GM12875 (cell line): ENCODE measurements around the gene ANKRD23.
"Not testable (repeated sequence)": the region's sequence is repeated elsewhere in the genome, so short reads cannot be mapped to it uniquely, and the experiment has no call there.

ENCODE experiments used
- H3K4me3 ChIP-seq: one replicate; pipeline ENCODE4 v1.5.1; 2011; ENCODE audit warnings: low read depth, low read length, control low read depth
- TF ChIP-seq, protein P1 (sequence below): IDR thresholded peaks from 2 replicates; pipeline ENCODE4 v1.5.1; 2011; ENCODE audit warnings: low read depth, mild to moderate bottlenecking, control low read depth, inconsistent platforms, low read length, moderate library complexity, borderline replicate concordance; ENCODE audit not compliant: insufficient read depth

ANKRD23 gene

DNA sequence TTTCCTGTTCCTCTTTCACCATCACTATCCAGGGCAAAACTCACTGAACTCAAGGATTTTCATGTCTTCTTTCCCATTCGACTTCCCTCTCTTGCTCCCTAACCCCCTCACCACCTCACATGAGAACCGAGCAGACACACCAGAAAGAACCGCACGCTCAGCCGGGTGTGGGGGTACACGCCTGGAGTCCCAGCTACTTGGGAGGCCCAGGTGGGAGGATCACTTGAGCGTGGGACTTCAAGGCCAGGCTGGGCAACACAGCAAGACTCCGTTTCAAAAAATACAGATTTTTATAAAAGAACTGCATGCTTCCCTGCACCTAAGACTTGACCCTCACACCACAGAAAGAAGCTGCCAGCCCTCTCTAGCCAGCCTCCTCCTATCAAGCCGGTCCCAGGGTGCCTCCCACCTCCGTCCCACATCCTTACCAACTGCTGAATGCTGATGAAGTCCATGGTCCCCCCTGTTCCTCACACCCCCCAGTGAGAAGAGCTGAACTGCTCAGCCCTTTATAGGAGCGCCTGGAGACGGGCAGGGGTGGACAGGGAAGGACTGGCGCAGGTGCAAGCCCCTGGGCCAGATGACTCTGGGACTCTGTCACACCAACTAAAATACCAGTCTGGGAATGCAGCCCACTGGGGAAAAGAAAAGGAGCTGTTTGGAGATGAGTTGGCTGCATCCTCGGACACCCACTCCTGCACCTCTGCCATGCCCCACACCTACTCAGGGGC, at the start of gene ANKRD23:
TSS of gene ANKRD23 (minus strand) at position 484 of the 731 bp plus-strand sequence. CDS start at position 455, 29 bp downstream.
- TF ChIP-seq, protein P1, sequence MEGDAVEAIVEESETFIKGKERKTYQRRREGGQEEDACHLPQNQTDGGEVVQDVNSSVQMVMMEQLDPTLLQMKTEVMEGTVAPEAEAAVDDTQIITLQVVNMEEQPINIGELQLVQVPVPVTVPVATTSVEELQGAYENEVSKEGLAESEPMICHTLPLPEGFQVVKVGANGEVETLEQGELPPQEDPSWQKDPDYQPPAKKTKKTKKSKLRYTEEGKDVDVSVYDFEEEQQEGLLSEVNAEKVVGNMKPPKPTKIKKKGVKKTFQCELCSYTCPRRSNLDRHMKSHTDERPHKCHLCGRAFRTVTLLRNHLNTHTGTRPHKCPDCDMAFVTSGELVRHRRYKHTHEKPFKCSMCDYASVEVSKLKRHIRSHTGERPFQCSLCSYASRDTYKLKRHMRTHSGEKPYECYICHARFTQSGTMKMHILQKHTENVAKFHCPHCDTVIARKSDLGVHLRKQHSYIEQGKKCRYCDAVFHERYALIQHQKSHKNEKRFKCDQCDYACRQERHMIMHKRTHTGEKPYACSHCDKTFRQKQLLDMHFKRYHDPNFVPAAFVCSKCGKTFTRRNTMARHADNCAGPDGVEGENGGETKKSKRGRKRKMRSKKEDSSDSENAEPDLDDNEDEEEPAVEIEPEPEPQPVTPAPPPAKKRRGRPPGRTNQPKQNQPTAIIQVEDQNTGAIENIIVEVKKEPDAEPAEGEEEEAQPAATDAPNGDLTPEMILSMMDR, result no peak
- H3K4me3 ChIP-seq, result no peak within 1 kb of the TSS

DNA sequence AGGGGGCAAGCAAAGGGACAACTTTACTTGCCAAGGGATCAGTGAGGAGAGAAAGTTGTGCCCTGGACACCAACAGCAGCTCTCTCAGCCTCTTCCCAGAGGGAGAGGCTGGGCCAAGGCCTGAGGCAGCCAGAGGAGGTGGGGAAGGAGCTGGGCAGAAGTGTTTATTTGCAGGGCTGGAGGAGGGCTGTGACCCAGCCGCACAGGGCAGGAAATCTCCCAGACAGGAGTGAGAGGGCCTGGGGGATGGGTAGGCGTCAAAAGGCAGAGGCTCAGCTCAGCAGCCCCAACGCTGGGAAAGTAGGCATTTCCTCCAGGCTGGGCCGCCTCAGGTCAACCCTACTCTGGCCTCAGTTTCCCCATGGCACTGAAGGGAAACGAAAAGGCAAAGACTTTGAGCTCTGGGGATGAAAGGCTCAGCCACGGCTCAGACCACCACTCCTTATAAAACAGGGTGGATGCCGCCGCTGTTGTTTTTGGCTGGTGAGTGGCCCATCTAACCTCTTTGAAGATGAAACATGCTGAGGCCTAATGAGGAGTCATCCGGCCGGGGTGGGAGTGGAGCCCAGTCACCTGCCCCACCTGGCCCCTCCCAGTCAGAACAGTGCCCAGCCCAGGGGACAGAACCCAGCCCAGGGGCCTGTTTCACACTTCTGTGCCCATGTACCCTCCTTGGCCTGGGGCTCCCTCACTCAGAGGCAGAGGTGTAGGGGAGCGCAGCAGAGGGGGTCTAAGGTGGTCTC, 47.9 kb upstream of the ANKRD23 start:
- TF ChIP-seq, protein P1, result no peak
- H3K4me3 ChIP-seq, result no peak overlapping the region

DNA sequence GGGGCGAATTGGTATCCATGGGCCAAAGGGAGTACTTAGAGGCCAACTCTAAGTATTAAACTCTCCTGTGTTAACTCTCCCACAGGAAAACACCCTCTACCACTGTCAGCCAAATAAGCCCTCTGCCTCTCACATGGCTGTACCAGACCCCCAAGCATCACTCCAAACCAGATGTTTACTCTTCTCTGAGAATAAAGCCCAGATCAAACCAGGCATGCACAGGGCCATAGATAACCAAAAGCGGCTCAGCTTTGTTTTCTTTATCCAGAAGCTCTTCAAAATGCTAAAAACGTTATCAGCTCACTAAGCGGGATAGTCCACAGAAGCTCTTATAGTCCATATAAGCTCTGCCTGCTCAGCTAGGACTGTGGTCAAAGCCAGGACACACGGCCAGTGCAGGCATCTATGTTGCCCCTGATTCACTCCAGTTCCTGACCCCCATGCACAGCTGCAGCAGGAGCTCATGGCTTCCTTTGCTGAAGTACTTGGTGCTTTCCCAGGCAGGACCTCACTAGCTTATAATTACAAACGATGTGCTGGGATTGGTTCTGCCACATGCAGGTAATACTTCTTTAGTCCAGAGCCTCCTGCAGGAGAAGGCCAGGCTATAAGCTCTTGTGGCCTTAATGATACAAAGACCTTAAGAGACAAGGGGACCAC, 47.0 kb upstream of the ANKRD23 start:
- TF ChIP-seq, protein P1, result no peak
- H3K4me3 ChIP-seq, result no peak overlapping the region

DNA sequence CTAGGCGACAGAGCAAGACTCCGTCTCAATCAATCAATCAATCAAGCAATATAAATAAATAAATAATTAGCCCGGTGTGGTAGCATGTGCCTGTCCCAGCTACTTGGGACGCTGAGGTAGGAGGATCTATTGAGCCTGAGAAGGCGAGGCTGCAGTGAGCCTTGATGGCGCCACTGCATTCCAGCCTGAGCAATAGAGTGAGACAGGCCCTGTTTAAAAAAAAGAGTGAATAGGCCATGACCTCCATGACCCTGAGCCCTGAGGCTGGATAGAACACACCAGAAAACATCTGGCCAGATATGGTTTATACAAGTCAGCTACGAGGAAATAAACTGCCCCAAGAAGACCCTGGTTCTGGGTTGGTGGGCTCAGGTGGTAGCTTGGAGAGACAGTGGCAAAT, 46.4 kb upstream of the ANKRD23 start:
- TF ChIP-seq, protein P1, result no peak
- no peak overlapping the region for H3K4me3 ChIP-seq

DNA sequence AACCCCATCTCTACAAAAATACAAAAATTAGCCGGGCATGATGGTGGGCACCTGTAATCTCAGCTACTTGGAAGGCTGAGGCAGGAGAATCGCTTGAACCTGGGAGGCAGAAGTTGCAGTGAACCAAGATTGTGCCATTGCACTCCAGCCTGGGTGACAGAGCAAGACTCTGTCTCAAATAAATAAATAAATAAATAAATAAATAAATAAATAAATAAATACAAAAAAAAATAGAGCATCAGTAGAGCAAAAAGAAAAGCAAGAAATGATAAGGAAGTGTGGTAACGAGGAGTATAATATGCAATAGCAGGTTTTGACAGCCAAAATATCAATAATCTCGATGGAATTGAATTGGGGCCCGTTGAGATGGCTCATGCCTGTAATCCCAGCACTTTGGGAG, 45.7 kb upstream of the ANKRD23 start:
- not testable (repeated sequence) for H3K4me3 ChIP-seq

DNA sequence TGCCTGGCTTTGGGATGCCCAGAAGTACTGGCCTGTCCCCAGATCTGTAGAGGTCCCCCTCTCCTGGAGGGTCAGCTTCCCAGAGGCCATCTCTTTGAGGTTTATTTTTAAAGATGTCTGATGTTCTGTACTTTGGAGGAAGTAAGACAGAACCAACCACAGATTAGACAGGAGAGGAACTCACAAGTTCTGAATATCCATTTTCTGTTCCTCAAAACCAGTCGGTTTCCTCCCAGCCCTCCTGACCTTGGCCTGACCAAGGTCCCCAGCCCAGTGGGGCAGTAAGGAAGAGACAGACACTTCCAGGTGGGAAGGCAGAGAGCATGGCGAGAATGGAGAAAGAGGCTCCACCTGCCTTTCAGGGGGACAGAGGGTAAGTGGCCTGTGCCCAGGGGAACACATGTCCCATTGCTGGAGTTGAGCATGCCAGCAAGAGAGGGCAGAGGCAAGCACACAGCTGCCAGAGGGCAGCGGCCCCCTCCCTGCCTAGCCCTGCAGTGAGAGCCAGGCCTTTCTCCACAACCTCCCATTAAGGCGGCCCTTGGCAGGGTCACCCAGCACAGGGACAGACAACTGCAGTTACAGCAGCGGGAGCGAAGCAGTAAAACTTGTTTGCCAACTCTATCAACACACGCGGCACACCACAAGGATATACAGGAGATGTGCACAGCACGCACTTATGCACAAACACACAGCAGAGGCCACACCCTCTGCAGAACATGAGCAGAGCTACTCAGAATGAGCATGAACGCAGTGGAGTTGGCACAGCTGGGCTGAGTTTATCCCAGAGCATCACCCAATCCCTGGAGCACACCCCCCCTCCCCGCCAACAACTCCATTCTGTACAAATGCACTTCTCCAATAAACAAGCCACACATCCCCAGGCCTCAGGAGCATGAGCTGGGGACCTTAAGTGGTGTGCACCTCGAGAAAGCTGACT, 44.5 kb upstream of the ANKRD23 start:
- no peak overlapping the region for H3K4me3 ChIP-seq
- TF ChIP-seq, protein P1, result no peak
